A549 (cell line): ENCODE data around the gene ATAD1. TPM values are rescaled to one million over a fixed set of nuclear protein-coding genes. Genes with fewer than 3 reads are reported as not detected.

Source experiments
- ATAC-seq, 2 experiments: fragments of 200-7000 bp in 1 of 2; fragments of >200 bp in 1 of 2; cut with Nextera tagmentation in 1 of 2; cut with Tn5 transposase in 1 of 2; 3 replicates each; pipeline versions ENCODE4 v1.8.0 to v1.9.1; 2018 to 2020; ENCODE audit warnings: mild to moderate bottlenecking in 1 of 2, moderate library complexity in 1 of 2
- CTCF ChIA-PET: fragments of 300-600 bp; sonication (Branson Sonifier 250); formaldehyde crosslinking; extraction: SDS; loops from one replicate; lab custom pipeline; 2021; ENCODE audit warnings: antibody characterized with exemption, inconsistent platforms; lab: Yijun Ruan, JAX
- POLR2A ChIA-PET: fragments of 350-600 bp; formaldehyde crosslinking; extraction: SDS; loops from one replicate; lab custom pipeline; 2021; ENCODE audit warnings: antibody characterized with exemption, inconsistent platforms; lab: Yijun Ruan, JAX
- DNase-seq, 2 experiments: peaks; one replicate each; pipeline versions ENCODE4 v3.0.0 to v3.0.0-alpha.2; 2011 to 2016; ENCODE audit warnings: low read depth in 1 of 2, low spot score in 1 of 2
- FAIRE-seq: peaks from 2 replicates; lab custom pipeline; 2011; peaks lifted over from hg19 to GRCh38; lab: Jason Lieb, UNC
- H3K27ac ChIP-seq, 2 experiments: fragments of >200 bp; sonication (Bioruptor Twin); formaldehyde crosslinking; 3 replicates each; pipeline ENCODE4 v1.5.1; 2016 to 2017
- H3K4me1 ChIP-seq: fragments of >200 bp; sonication (Bioruptor Twin); formaldehyde crosslinking; 3 replicates; pipeline ENCODE4 v1.6.1; 2016
- H3K4me2 ChIP-seq: fragments of >200 bp; sonication (Bioruptor Twin); formaldehyde crosslinking; 3 replicates; pipeline ENCODE4 v1.6.1; 2016
- H3K4me3 ChIP-seq: fragments of >200 bp; sonication (Bioruptor Twin); formaldehyde crosslinking; 3 replicates; pipeline ENCODE4 v1.5.1; 2016
- H3K9me3 ChIP-seq: fragments of >200 bp; sonication (Bioruptor Twin); formaldehyde crosslinking; 3 replicates; pipeline ENCODE4 v1.6.1; 2016
- CBX2 ChIP-seq: fragments of 200-600 bp; sonication (generic); IDR thresholded peaks from 2 replicates; pipeline ENCODE4 v1.6.1; 2016; ENCODE audit warnings: low read depth, mild to moderate bottlenecking, borderline replicate concordance
- CHD2 ChIP-seq: fragments of 150-350 bp; IDR thresholded peaks from 2 replicates; pipeline ENCODE4 v1.6.1; 2014; ENCODE audit warnings: low read length; ENCODE audit not compliant: partially characterized antibody
- EHF ChIP-seq: fragments of 250-450 bp; sonication (Bioruptor Pico); IDR thresholded peaks from 2 replicates; pipeline ENCODE4 v1.5.0; 2020; ENCODE audit warnings: mild to moderate bottlenecking
- EHMT2 ChIP-seq: fragments of 200-600 bp; sonication (generic); IDR thresholded peaks from 2 replicates; pipeline ENCODE4 v1.6.1; 2016; ENCODE audit warnings: antibody characterized with exemption, low read depth, mild to moderate bottlenecking, moderate library complexity
- EP300 ChIP-seq, 2 experiments: fragments of >200 bp; sonication (Bioruptor Twin); formaldehyde crosslinking; IDR thresholded peaks; 2 replicates in 1 of 2; 3 replicates in 1 of 2; pipeline ENCODE4 v1.6.1; 2016 to 2017
- ESRRA ChIP-seq: fragments of 150-350 bp; IDR thresholded peaks from 2 replicates; pipeline ENCODE4 v1.6.1; 2014; ENCODE audit warnings: mild to moderate bottlenecking, low read length, borderline replicate concordance
- FOSL2 ChIP-seq, 2 experiments: fragments of 450-650 bp in 1 of 2; fragments of >200 bp in 1 of 2; sonication (Bioruptor Twin) in 1 of 2; formaldehyde crosslinking; IDR thresholded peaks; 2 replicates each; pipeline versions ENCODE4 v1.5.0 to v1.6.1; 2016 to 2020; ENCODE audit warnings: mild to moderate bottlenecking in 1 of 2, moderate library complexity in 1 of 2
- FOXS1 ChIP-seq: fragments of 250-450 bp; sonication (Bioruptor Pico); IDR thresholded peaks from 2 replicates; pipeline ENCODE4 v1.5.0; 2020; ENCODE audit warnings: mild to moderate bottlenecking, moderate library complexity
- HEYL ChIP-seq: fragments of 250-450 bp; sonication (Bioruptor Pico); IDR thresholded peaks from 2 replicates; pipeline ENCODE4 v1.8.0; 2021; ENCODE audit warnings: mild to moderate bottlenecking, moderate library complexity
- JUN ChIP-seq, 2 experiments: fragments of >200 bp; sonication (Bioruptor Twin); formaldehyde crosslinking; IDR thresholded peaks; 2 replicates in 1 of 2; 3 replicates in 1 of 2; pipeline ENCODE4 v1.6.1; 2016 to 2017
- MAZ ChIP-seq: fragments of 150-350 bp; IDR thresholded peaks from 2 replicates; pipeline ENCODE4 v1.6.1; 2014; ENCODE audit warnings: antibody characterized with exemption, low read depth, low read length, borderline replicate concordance
- MYC ChIP-seq: IDR thresholded peaks from 2 replicates; pipeline ENCODE4 v1.6.1; 2012; ENCODE audit warnings: mild to moderate bottlenecking, inconsistent platforms, low read length, improper control_type of control experiment, borderline replicate concordance
- NFE2L2 ChIP-seq: fragments of 150-350 bp; conservative IDR thresholded peaks from 2 replicates; pipeline ENCODE4 v1.6.1; 2014; ENCODE audit warnings: low read length
- PHF8 ChIP-seq: fragments of 200-600 bp; sonication (generic); IDR thresholded peaks from 2 replicates; pipeline ENCODE4 v1.6.1; 2016; ENCODE audit warnings: low read depth, mild to moderate bottlenecking, antibody characterized with exemption, moderate library complexity, borderline replicate concordance
- POLR2A ChIP-seq: IDR thresholded peaks from 2 replicates; pipeline ENCODE4 v1.6.1; 2012; ENCODE audit warnings: mild to moderate bottlenecking, low read length
- POLR2AphosphoS2 ChIP-seq: conservative IDR thresholded peaks from 2 replicates; pipeline ENCODE4 v1.6.1; 2012; ENCODE audit warnings: low read length, improper control_type of control experiment, inconsistent platforms
- RARB ChIP-seq: fragments of 250-450 bp; sonication (Bioruptor Pico); IDR thresholded peaks from 2 replicates; pipeline ENCODE4 v1.8.0; 2021; ENCODE audit warnings: mild to moderate bottlenecking, moderate library complexity
- SREBF2 ChIP-seq: fragments of 450-650 bp; IDR thresholded peaks from 2 replicates; pipeline ENCODE4 v1.6.1; 2014; ENCODE audit warnings: mild to moderate bottlenecking, moderate library complexity
- TFCP2L1 ChIP-seq: fragments of 250-450 bp; sonication (Bioruptor Pico); IDR thresholded peaks from 2 replicates; pipeline ENCODE4 v1.5.0; 2021; ENCODE audit warnings: mild to moderate bottlenecking
- TP53 ChIP-seq: fragments of 250-450 bp; sonication (Bioruptor Pico); IDR thresholded peaks from 2 replicates; pipeline ENCODE4 v1.5.0; 2021; ENCODE audit warnings: mild to moderate bottlenecking, moderate library complexity
- ZC3H11A ChIP-seq: fragments of 450-650 bp; IDR thresholded peaks from 2 replicates; pipeline ENCODE4 v1.6.1; 2014; ENCODE audit warnings: antibody characterized with exemption, mild to moderate bottlenecking
- ZNF302 ChIP-seq: fragments of 250-450 bp; sonication (Bioruptor Pico); IDR thresholded peaks from 2 replicates; pipeline ENCODE4 v1.9.0; 2021; ENCODE audit warnings: inconsistent platforms, mild to moderate bottlenecking, moderate library complexity
- ZSCAN20 ChIP-seq: fragments of 250-450 bp; sonication (Bioruptor Pico); IDR thresholded peaks from 2 replicates; pipeline ENCODE4 v1.8.0; 2022; ENCODE audit warnings: mild to moderate bottlenecking, moderate library complexity
- WGBS: methylation state at CpG from one replicate; pipeline ENCODE4 v1.1.6; 2017; ENCODE audit errors: missing lambda C conversion rate; 5-methylcytosine and 5-hydroxymethylcytosine counted together
- polyA plus RNA-seq, 4 experiments: library from polyadenylated mRNA; depleted of rRNA in 3 of 4; stranded (reverse); fragments of >200 nt; fragmentation: RNase III in 1 of 4; extraction: RNeasy Plus Mini Kit Qiagen cat#74134 plus additional on column Dnase treatment in 1 of 4; gene quantifications; 2 replicates in 3 of 4; 3 replicates in 1 of 4; pipeline ENCODE4 v1.2.3, GENCODE V29; 2011 to 2017
- TF ChIP-seq, protein P1 (sequence below): fragments of >200 bp; sonication (Bioruptor Twin); formaldehyde crosslinking; IDR thresholded peaks from 2 replicates; pipeline ENCODE4 v1.6.1; 2016
- TF ChIP-seq, protein P2 (sequence below): fragments of 250-450 bp; sonication (Bioruptor Pico); IDR thresholded peaks from 2 replicates; pipeline ENCODE4 v1.5.0; 2021; ENCODE audit warnings: mild to moderate bottlenecking, moderate library complexity, borderline replicate concordance
- TF ChIP-seq, protein P3 (sequence below): IDR thresholded peaks from 2 replicates; pipeline ENCODE4 v1.6.1; 2012; ENCODE audit warnings: low read depth, borderline replicate concordance

The ATAD1 gene
- polyA plus RNA-seq, 2 of the 4 experiments (the other 2 are of a cell fraction): 32.3 to 94.8 TPM

DNA sequence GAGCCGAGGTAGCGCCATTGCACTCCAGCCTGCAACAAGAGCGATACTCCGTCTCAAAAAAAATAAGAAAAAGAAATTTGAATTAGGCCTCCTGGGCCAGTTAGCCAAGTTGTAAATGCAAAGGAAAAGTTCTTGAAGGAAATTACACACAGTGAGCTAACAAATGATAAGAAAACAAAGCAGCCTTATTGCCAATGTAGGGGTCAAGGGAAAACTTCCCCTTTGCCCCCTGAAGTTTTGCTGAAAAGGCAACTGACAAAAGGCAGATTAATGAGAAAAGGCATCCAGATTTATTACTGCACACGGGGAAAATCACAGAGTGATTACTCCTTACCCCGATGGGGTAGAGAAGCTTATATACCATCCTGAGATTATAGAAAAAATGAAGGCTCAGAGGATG lies 88.1 kb downstream of the ATAD1 start:
- Histone ChIP-seq H3K4me2 (no peak overlapping the region), H3K4me3 (no peak overlapping the region), H3K9me3 (no peaks in the 10 kb centered on the region), H3K27ac (no peak overlapping the region)
- DNase-seq: no peak
- POLR2A ChIA-PET: no interaction called here
- FAIRE-seq: no peak
- ATAC-seq: no peak
- no peak for TF ChIP-seq POLR2AphosphoS2
- no peak for TF ChIP-seq RARB
- TF ChIP-seq TFCP2L1 (CRISPR knock-in tag): no peak
- no peak for TF ChIP-seq MYC
- TF ChIP-seq TP53 (CRISPR knock-in tag): no peak
- TF ChIP-seq ZNF302 (CRISPR knock-in tag): no peak
- TF ChIP-seq CHD2: no peak
- no peak for TF ChIP-seq CBX2
- no peak for TF ChIP-seq FOSL2 (IDR thresholded peaks at IDR 0.05)
- no peak for TF ChIP-seq FOSL2 (CRISPR knock-in tag; IDR thresholded peaks at IDR 0.05)
- TF ChIP-seq EHMT2: no peak
- TF ChIP-seq NFE2L2: no peak
- no peak for TF ChIP-seq HEYL
- TF ChIP-seq POLR2A: no peak
- TF ChIP-seq EP300 (IDR thresholded peaks at IDR 0.05): no peak
- TF ChIP-seq MAZ: no peak
- no peak for TF ChIP-seq PHF8
- TF ChIP-seq FOXS1 (CRISPR knock-in tag): no peak
- TF ChIP-seq, protein P1, sequence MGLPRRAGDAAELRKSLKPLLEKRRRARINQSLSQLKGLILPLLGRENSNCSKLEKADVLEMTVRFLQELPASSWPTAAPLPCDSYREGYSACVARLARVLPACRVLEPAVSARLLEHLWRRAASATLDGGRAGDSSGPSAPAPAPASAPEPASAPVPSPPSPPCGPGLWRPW: no peak
- TF ChIP-seq JUN (IDR thresholded peaks at IDR 0.05): no peak
- TF ChIP-seq, all 56 proteins: peak for 0
- CTCF ChIA-PET: interaction anchor here (1.3 to 1.9 kb wide), 4 partner anchors 9 to 68 kb away, joined by 3 to 5 read pairs (median 5); no protein-coding TSS in a partner anchor
- WGBS: 89% methylated on average over 6 of the region's 6 CpGs
- H3K4me1 ChIP-seq: peaks cover 4% of the 10 kb centered on the region

DNA sequence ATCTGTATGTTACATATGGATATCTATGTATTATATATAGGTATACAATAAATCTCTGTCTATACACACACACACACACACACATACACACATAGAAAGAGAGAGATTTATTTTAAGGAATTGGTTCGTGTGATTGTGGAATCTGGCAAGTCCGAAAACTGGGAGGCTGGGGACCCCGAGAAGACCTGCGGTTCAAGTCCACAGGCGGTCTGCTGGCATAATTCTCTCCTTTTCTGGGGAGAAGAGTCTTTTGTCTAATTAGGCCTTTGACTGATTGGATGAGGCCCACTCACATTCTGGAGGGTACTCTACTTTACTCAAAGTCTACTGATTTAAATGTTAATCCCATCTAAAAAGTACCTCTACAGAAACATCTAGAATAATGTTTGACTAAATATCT lies 93.2 kb downstream of the ATAD1 start:
- ChIA-PET CTCF (interaction anchor here (0.6 to 2.6 kb wide), 3 partner anchors 9 to 1086 kb away, joined by 3 to 12 read pairs (median 5); no protein-coding TSS in a partner anchor), POLR2A (no interaction called here)
- no peak overlapping the region for H3K4me3 ChIP-seq
- 95% methylated on average over 5 of the region's 5 CpGs for WGBS
- no peaks in the 10 kb centered on the region for H3K4me1 ChIP-seq
- TF ChIP-seq TP53 (CRISPR knock-in tag) (no peak), ZC3H11A (no peak), CBX2 (no peak), FOSL2 (IDR thresholded peaks at IDR 0.05) (no peak), FOSL2 (CRISPR knock-in tag; IDR thresholded peaks at IDR 0.05) (no peak), ESRRA (no peak), RARB (no peak), EHF (CRISPR knock-in tag) (no peak), ZSCAN20 (CRISPR knock-in tag) (no peak), SREBF2 (no peak), EP300 (IDR thresholded peaks at IDR 0.05) (no peak)
- TF ChIP-seq, protein P2, sequence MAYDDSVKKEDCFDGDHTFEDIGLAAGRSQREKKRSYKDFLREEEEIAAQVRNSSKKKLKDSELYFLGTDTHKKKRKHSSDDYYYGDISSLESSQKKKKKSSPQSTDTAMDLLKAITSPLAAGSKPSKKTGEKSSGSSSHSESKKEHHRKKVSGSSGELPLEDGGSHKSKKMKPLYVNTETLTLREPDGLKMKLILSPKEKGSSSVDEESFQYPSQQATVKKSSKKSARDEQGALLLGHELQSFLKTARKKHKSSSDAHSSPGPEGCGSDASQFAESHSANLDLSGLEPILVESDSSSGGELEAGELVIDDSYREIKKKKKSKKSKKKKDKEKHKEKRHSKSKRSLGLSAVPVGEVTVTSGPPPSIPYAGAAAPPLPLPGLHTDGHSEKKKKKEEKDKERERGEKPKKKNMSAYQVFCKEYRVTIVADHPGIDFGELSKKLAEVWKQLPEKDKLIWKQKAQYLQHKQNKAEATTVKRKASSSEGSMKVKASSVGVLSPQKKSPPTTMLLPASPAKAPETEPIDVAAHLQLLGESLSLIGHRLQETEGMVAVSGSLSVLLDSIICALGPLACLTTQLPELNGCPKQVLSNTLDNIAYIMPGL (CRISPR knock-in tag): no peak
- TF ChIP-seq, protein P3, sequence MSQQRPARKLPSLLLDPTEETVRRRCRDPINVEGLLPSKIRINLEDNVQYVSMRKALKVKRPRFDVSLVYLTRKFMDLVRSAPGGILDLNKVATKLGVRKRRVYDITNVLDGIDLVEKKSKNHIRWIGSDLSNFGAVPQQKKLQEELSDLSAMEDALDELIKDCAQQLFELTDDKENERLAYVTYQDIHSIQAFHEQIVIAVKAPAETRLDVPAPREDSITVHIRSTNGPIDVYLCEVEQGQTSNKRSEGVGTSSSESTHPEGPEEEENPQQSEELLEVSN: no peak
- no peak overlapping the region for H3K4me2 ChIP-seq
- FAIRE-seq (no peak), DNase-seq (no peak), ATAC-seq (no peak)
- no peaks in the 10 kb centered on the region for H3K9me3 ChIP-seq
- H3K27ac ChIP-seq: no peak overlapping the region
